OCI-LY3 (cell line): ENCODE data around the gene GSN.

Experiments used
- H2AFZ ChIP-seq: fragments of 200-600, 300-600 bp; shearing (Covaris generic); 2 replicates; pipeline ENCODE4 v1.6.0; 2014; ENCODE audit warnings: antibody characterized with exemption, low read depth, low read length
- H3K27ac ChIP-seq: fragments of 200-600, 300-600 bp; sonication (generic); 2 replicates; pipeline ENCODE4 v1.5.1; 2014; ENCODE audit warnings: mild to moderate bottlenecking, low read length, moderate library complexity, mixed read lengths
- H3K27me3 ChIP-seq: fragments of 200-600, 300-600 bp; sonication (generic); 2 replicates; pipeline ENCODE4 v1.6.1; 2014; ENCODE audit warnings: low read depth, low read length, mixed read lengths
- H3K36me3 ChIP-seq: fragments of 200-600, 300-600 bp; sonication (generic); replicated peaks from 2 replicates; pipeline ENCODE3; 2014; ENCODE audit warnings: low read depth, low read length, mixed read lengths
- H3K4me1 ChIP-seq: fragments of 300-600, 200-600 bp; sonication (generic); 2 replicates; pipeline ENCODE4 v1.6.1; 2014; ENCODE audit warnings: low read length, mixed read lengths
- H3K4me2 ChIP-seq: fragments of 200-600, 300-600 bp; sonication (generic); 2 replicates; pipeline ENCODE4 v1.6.1; 2014; ENCODE audit warnings: low read length, mixed read lengths
- H3K4me3 ChIP-seq: fragments of 300-600, 200-600 bp; sonication (generic); 2 replicates; pipeline ENCODE4 v1.5.1; 2014; ENCODE audit warnings: antibody characterized with exemption, mild to moderate bottlenecking, low read length, moderate library complexity
- H3K79me2 ChIP-seq: fragments of 300-600, 200-600 bp; shearing (Covaris generic); 2 replicates; pipeline ENCODE4 v1.6.1; 2014; ENCODE audit warnings: mild to moderate bottlenecking, low read length, mixed read lengths
- H3K9ac ChIP-seq: fragments of 300-600, 200-600 bp; shearing (Covaris generic); 2 replicates; pipeline ENCODE4 v1.6.0; 2014; ENCODE audit warnings: mild to moderate bottlenecking, low read length, moderate library complexity
- H3K9me3 ChIP-seq: fragments of 200-600, 300-600 bp; shearing (Covaris generic); 2 replicates; pipeline ENCODE4 v1.6.1; 2014; ENCODE audit warnings: low read length, mixed read lengths; ENCODE audit not compliant: insufficient read depth
- H4K20me1 ChIP-seq: fragments of 200-600, 300-600 bp; sonication (generic); 2 replicates; pipeline ENCODE4 v1.6.1; 2016; ENCODE audit warnings: low read length, mixed read lengths; ENCODE audit not compliant: insufficient read depth
- EZH2phosphoT487 ChIP-seq: fragments of 200-600 bp; shearing (Covaris generic); IDR thresholded peaks from 2 replicates; pipeline ENCODE4 v1.6.1; 2018; ENCODE audit warnings: antibody characterized with exemption, mixed run types, low read depth
- TF ChIP-seq, protein P1 (sequence below): fragments of 200-600, 300-600 bp; sonication (generic); IDR thresholded peaks from 2 replicates; pipeline ENCODE4 v1.5.1; 2014; ENCODE audit warnings: antibody characterized with exemption, low read length, low read depth

Gene GSN

DNA sequence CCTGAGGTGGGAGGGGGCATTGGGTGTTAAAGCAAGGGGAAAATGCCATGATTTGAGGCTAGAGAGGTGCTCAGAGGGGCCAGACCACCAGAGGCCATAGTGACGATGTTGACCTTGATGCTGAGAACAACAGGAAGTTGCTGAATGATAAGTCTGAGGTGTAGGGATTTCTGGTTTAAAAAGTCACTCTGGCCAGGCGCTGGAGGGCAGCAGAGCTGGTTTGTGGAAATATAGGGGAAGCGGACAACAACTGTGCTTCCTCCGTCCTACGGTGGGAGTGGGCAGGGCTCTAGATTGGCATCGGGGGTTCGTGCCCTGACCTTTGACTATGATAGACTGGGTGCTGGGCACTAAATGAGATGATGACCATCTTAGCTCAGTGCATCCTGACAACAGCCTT, 57.4 kb downstream of the GSN start:
- Histone ChIP-seq H4K20me1 (no peaks in the 10 kb centered on the region), H3K4me1 (peaks cover 20% of the 10 kb centered on the region), H3K27ac (no peak overlapping the region), H3K9ac (no peak overlapping the region), H3K9me3 (no peaks in the 10 kb centered on the region), H2AFZ (no peak overlapping the region), H3K79me2 (no peaks in the 10 kb centered on the region), H3K4me2 (no peak overlapping the region), H3K36me3 (no peaks in the 10 kb centered on the region), H3K27me3 (no peaks in the 10 kb centered on the region), H3K4me3 (no peak overlapping the region)
- TF ChIP-seq EZH2phosphoT487, result no peak
- TF ChIP-seq, protein P1, sequence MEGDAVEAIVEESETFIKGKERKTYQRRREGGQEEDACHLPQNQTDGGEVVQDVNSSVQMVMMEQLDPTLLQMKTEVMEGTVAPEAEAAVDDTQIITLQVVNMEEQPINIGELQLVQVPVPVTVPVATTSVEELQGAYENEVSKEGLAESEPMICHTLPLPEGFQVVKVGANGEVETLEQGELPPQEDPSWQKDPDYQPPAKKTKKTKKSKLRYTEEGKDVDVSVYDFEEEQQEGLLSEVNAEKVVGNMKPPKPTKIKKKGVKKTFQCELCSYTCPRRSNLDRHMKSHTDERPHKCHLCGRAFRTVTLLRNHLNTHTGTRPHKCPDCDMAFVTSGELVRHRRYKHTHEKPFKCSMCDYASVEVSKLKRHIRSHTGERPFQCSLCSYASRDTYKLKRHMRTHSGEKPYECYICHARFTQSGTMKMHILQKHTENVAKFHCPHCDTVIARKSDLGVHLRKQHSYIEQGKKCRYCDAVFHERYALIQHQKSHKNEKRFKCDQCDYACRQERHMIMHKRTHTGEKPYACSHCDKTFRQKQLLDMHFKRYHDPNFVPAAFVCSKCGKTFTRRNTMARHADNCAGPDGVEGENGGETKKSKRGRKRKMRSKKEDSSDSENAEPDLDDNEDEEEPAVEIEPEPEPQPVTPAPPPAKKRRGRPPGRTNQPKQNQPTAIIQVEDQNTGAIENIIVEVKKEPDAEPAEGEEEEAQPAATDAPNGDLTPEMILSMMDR, result no peak

DNA sequence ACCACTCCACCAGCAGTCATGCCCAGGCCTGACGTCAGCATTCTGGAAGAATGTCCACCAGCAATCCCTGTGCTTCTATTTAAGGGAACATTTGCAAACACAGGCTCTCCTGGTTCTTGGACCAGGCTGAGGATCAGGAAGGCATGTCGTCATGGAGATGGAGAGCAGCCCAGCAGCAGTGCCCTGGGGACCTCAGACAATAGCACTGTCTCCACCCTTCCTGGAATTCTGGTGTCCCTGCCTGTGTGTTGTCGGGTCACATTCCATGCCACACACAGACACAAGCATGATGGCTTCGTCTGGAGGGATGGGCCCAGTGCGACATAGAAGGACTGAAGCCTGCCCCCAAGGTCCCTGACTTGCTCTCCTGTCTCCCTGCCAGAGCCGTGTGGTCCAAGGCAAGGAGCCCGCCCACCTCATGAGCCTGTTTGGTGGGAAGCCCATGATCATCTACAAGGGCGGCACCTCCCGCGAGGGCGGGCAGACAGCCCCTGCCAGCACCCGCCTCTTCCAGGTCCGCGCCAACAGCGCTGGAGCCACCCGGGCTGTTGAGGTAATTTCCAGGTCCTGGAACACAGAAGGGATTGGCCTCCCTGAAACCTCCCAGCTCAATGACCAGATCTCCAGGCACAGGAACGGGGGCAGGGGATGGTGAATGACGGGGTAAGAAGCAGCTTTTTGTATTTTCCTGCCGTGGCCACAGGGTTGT, 58.3 kb downstream of the GSN start:
- no peaks in the 10 kb centered on the region for H4K20me1 ChIP-seq
- no peaks in the 10 kb centered on the region for H3K79me2 ChIP-seq
- no peak overlapping the region for H3K27ac ChIP-seq
- H3K36me3 ChIP-seq, result no peaks in the 10 kb centered on the region
- no peak overlapping the region for H3K4me3 ChIP-seq
- no peak overlapping the region for H2AFZ ChIP-seq
- no peak overlapping the region for H3K4me2 ChIP-seq
- H3K9me3 ChIP-seq, result no peaks in the 10 kb centered on the region
- no peak for TF ChIP-seq EZH2phosphoT487
- TF ChIP-seq, protein P1, result no peak
- no peak overlapping the region for H3K9ac ChIP-seq
- no peaks in the 10 kb centered on the region for H3K27me3 ChIP-seq
- peaks cover 20% of the 10 kb centered on the region for H3K4me1 ChIP-seq

DNA sequence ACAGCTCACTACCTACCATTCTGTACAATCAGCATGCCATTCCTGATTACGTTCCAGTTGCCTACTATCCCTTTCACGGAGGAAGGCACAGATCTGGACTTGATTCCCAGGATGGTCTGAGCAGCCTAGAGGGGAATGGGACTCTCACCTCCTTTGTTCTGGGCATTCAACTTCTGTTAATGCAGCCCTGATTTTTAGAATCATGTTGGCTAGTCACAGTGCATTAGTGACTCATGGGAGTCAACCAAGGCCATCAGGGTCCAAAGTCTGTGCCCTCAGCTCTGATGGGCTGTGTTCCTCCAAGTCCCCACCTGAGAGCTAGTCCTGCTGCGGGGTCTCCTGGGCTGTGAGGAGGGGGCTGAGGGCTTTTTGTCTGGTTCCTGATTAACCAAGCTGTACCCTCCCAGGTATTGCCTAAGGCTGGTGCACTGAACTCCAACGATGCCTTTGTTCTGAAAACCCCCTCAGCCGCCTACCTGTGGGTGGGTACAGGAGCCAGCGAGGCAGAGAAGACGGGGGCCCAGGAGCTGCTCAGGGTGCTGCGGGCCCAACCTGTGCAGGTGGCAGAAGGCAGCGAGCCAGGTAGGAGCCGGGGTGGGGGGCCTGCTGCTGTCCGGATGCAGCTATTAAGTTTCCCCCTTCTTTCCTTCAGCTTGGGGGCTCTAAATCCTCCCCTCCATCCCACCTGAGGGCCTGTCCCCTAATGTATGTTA, 59.1 kb downstream of the GSN start:
- H3K27ac ChIP-seq, result no peak overlapping the region
- H2AFZ ChIP-seq, result no peak overlapping the region
- H4K20me1 ChIP-seq, result no peaks in the 10 kb centered on the region
- no peaks in the 10 kb centered on the region for H3K9me3 ChIP-seq
- no peak overlapping the region for H3K4me2 ChIP-seq
- H3K27me3 ChIP-seq, result no peaks in the 10 kb centered on the region
- no peaks in the 10 kb centered on the region for H3K79me2 ChIP-seq
- TF ChIP-seq EZH2phosphoT487, result no peak
- TF ChIP-seq, protein P1, result no peak
- H3K4me3 ChIP-seq, result no peak overlapping the region
- no peak overlapping the region for H3K9ac ChIP-seq
- H3K4me1 ChIP-seq, result peaks cover 20% of the 10 kb centered on the region
- no peaks in the 10 kb centered on the region for H3K36me3 ChIP-seq

DNA sequence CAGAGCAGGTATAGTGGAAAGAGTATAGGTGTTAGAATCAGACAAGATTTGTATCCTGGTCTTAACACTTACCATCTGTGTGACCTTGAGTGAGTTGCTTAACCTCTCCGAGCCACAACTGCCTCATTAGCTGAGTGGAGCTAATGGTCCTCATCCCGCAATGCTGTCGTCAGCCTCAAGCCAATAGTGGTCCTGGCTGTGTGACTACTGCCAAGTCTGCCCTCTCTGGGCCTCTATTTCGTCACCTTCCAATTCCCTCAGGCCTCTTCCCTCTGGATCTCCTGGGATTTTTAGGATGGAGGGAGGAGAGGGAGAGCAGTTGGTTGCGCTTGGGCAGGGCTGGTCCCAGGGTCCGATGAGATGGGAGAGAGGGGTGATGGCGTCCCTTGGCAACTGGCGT, 60.5 kb downstream of the GSN start:
- no peak for TF ChIP-seq EZH2phosphoT487
- TF ChIP-seq, protein P1, result no peak
- Histone ChIP-seq H3K27ac (no peak overlapping the region), H3K9ac (no peak overlapping the region), H3K9me3 (no peaks in the 10 kb centered on the region), H3K4me1 (peaks cover 20% of the 10 kb centered on the region), H3K4me2 (no peak overlapping the region), H3K79me2 (no peaks in the 10 kb centered on the region), H3K36me3 (no peaks in the 10 kb centered on the region), H4K20me1 (no peaks in the 10 kb centered on the region), H2AFZ (no peak overlapping the region), H3K27me3 (no peaks in the 10 kb centered on the region), H3K4me3 (no peak overlapping the region)
